ENCODE data around the gene FTCD. TPM values are rescaled to one million over a fixed set of nuclear protein-coding genes. Genes with fewer than 3 reads are reported as not detected.

The FTCD gene
- total and polyA plus RNA-seq, 2 of the 4 experiments (the other 2 are of a cell fraction) = 0.55 TPM; not detected in 1

DNA sequence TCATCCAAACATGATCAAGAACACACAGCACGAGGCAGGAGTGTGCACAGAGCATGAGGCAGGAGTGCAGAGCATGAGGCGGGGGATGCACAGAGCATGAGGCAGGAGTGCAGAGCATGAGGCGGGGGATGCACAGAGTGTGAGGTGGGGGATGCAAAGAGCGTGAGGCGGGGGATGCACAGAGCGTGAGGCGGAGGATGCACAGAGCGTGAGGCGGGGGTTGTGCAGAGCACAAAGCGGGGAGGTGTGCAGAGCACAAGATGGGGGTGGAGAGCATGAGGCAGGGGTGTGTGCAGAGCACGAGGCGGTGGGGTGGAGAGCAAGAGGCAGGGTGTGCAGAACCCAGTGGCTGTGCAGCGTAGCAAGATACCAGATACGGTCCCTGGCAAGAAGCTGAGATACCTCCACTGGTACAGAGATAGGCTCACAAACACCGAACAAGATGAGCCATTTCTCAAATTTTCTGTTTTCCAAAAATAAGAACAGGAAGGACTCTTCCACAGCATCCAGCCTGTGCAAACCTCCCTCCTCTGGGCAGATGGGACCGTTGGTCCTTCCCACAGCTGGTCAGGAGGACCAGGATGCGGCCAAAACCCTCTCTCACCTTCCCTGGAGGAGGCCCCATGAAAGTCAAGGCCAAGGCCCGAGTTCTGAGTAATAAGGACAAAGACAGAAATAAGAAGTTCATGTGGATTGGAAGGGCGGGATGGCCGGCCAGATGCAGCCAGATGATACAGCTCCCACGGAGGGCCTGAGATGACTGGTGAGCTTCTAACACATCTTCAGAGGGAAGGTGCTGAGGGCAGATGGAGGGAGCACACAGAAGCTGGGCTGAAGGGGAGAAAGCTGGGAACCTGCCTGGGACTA is 16.9 kb upstream of the FTCD start:
- H2AK9ac ChIP-seq (replicated peaks; ENCODE audit: low read depth, low read length, poor library complexity) = no peak overlapping the region
- DNase-seq (no peak), ATAC-seq (ENCODE audit: low read depth) (no peak)
- H3K4me3 ChIP-seq (ENCODE audit: insufficient read depth, low read depth, low read length) = no peak overlapping the region
- BruUV-seq (replicated peaks) = no TSS peak
- H3K56ac ChIP-seq (ENCODE audit: extremely low read depth, insufficient read depth, low read length) = no peak overlapping the region
- no peaks in the 10 kb centered on the region for H3K9me1 ChIP-seq (ENCODE audit: insufficient read depth, low read length)
- in situ Hi-C loops (cut with MboI; ENCODE audit: low sequenced_read_pairs) = no loop called here
- H2BK5ac ChIP-seq (ENCODE audit: low read depth, low read length, poor library complexity, severe bottlenecking) = no peak overlapping the region
- no peaks in the 10 kb centered on the region for H3K27me3 ChIP-seq (ENCODE audit: control insufficient read depth, insufficient read depth, low read length)
- no peak overlapping the region for H2AFZ ChIP-seq (replicated peaks; ENCODE audit: low read length, poor library complexity)
- H3K23ac ChIP-seq (ENCODE audit: low read depth, low read length) = no peak overlapping the region
- H3K4me2 ChIP-seq (ENCODE audit: low read depth, low read length) = no peak overlapping the region
- H3K18ac ChIP-seq (ENCODE audit: low read depth, low read length) = no peak overlapping the region
- no peak overlapping the region for H4K91ac ChIP-seq (ENCODE audit: insufficient read depth, low read depth, low read length)
- intact Hi-C loops (cut with micrococcal nuclease) = no loop called here
- WGBS, 2 experiments (ENCODE audit: extremely low coverage in 2 of 2, insufficient read length in 1 of 2) = 88% methylated on average over 9 of the region's 21 CpGs; no CpG with 5 or more reads in 1 of the 2 experiments
- TF ChIP-seq RCOR1 (IDR thresholded peaks at IDR 0.05; ENCODE audit: insufficient replicate concordance, low read length) = no peak
- TF ChIP-seq SMC3 (IDR thresholded peaks at IDR 0.05; ENCODE audit: low read depth, low read length) = no peak
- no peak for TF ChIP-seq MAZ (IDR thresholded peaks at IDR 0.05; ENCODE audit: borderline replicate concordance, low read depth, low read length)
- TF ChIP-seq BHLHE40 (IDR thresholded peaks at IDR 0.05; ENCODE audit: low read depth, low read length) = no peak
- TF ChIP-seq NFE2L2 (IDR thresholded peaks at IDR 0.05; ENCODE audit: low read depth, low read length) = no peak
- no peak for TF ChIP-seq CHD1 (IDR thresholded peaks at IDR 0.05; ENCODE audit: low read depth, low read length)
- TF ChIP-seq RAD21 (IDR thresholded peaks at IDR 0.05; ENCODE audit: low read length) = no peak
- TF ChIP-seq FOS (IDR thresholded peaks at IDR 0.05; ENCODE audit: low read depth, low read length) = no peak
- TF ChIP-seq RFX5 (IDR thresholded peaks at IDR 0.05; ENCODE audit: low read depth, low read length) = no peak
- TF ChIP-seq, protein P1, sequence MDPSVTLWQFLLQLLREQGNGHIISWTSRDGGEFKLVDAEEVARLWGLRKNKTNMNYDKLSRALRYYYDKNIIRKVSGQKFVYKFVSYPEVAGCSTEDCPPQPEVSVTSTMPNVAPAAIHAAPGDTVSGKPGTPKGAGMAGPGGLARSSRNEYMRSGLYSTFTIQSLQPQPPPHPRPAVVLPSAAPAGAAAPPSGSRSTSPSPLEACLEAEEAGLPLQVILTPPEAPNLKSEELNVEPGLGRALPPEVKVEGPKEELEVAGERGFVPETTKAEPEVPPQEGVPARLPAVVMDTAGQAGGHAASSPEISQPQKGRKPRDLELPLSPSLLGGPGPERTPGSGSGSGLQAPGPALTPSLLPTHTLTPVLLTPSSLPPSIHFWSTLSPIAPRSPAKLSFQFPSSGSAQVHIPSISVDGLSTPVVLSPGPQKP (IDR thresholded peaks at IDR 0.05; ENCODE audit: borderline replicate concordance, low read depth, low read length) = no peak
- no peak overlapping the region for H2BK20ac ChIP-seq (ENCODE audit: low read depth, low read length)
- no peak overlapping the region for H3K9ac ChIP-seq (ENCODE audit: low read depth, low read length)
- dilution Hi-C loops (cut with HindIII; ENCODE audit: low sequenced_read_pairs, unreplicated experiment) = no loop called here
- H2AK5ac ChIP-seq (ENCODE audit: low read depth, low read length) = no peak overlapping the region
- H3K36me3 ChIP-seq (ENCODE audit: control insufficient read depth, insufficient read depth, low read length) = no peaks in the 10 kb centered on the region; the same call in 1 of the 2 replicates
- no peak overlapping the region for H4K8ac ChIP-seq (ENCODE audit: low read depth in 2 of 2, low read length in 2 of 2)
- peaks cover 12% of the 10 kb centered on the region for H3K9me3 ChIP-seq (ENCODE audit: control insufficient read depth, insufficient read depth, low read length)
- H3K79me1 ChIP-seq (ENCODE audit: low read depth in 1 of 2, low read length in 2 of 2) = no peaks in the 10 kb centered on the region
- no peak overlapping the region for H2BK15ac ChIP-seq (ENCODE audit: low read depth, low read length)
- H3K4me1 ChIP-seq (ENCODE audit: control insufficient read depth, insufficient read depth, low read length) = no peaks in the 10 kb centered on the region
- no peak overlapping the region for H2BK120ac ChIP-seq (ENCODE audit: low read depth, low read length)
- CTCF ChIA-PET = no interaction called here
- no peak overlapping the region for H3K27ac ChIP-seq (ENCODE audit: insufficient read depth, low read length)
- no peak overlapping the region for H4K5ac ChIP-seq (ENCODE audit: low read depth, low read length)
- no peak overlapping the region for H3K14ac ChIP-seq (replicated peaks; ENCODE audit: low read depth, low read length)
- POLR2A ChIA-PET (ENCODE audit: unreplicated experiment) = no interaction called here
- no peaks in the 10 kb centered on the region for H4K20me1 ChIP-seq (ENCODE audit: insufficient read depth, low read length)
- no peak overlapping the region for H3K4ac ChIP-seq (ENCODE audit: low read depth, low read length)
